Neutrophil (primary cell): ENCODE data around the gene TRPV3.
"Not testable (repeated sequence)": the region's sequence is repeated elsewhere in the genome, so short reads cannot be mapped to it uniquely, and the experiment has no call there.

Source experiments
- H3K27ac ChIP-seq: fragments of 200-600 bp; sonication (generic); 2 replicates; pipeline ENCODE4 v1.5.1; 2016; ENCODE audit warnings: mild to moderate bottlenecking, moderate library complexity
- H3K27me3 ChIP-seq: fragments of 200-600 bp; sonication (generic); 2 replicates; pipeline ENCODE4 v1.6.0; 2016; ENCODE audit warnings: mild to moderate bottlenecking
- H3K36me3 ChIP-seq: fragments of 200-600 bp; sonication (generic); 2 replicates; pipeline ENCODE4 v1.5.1; 2017
- H3K4me1 ChIP-seq, 2 experiments: fragments of 200-600 bp in 1 of 2; sonication (generic) in 1 of 2; 1 replicate in 1 of 2; 2 replicates in 1 of 2; pipeline versions ENCODE4 v1.5.1 to v1.6.1; 2013 to 2016; ENCODE audit warnings: low read depth in 1 of 2, low read length in 1 of 2, mild to moderate bottlenecking in 1 of 2, moderate library complexity in 1 of 2; ENCODE audit not compliant: control insufficient read depth in 1 of 2, insufficient read depth in 1 of 2
- H3K4me3 ChIP-seq, 2 experiments: fragments of 200-600 bp in 1 of 2; sonication (generic) in 1 of 2; 1 replicate in 1 of 2; 2 replicates in 1 of 2; pipeline ENCODE4 v1.5.1; 2013 to 2016; ENCODE audit warnings: low read depth in 1 of 2, low read length in 1 of 2, mild to moderate bottlenecking in 1 of 2, moderate library complexity in 1 of 2
- H3K9me3 ChIP-seq: fragments of 200-600 bp; sonication (generic); 2 replicates; pipeline ENCODE4 v1.5.1; 2016
- TF ChIP-seq, protein P1 (sequence below): fragments of 200-600 bp; sonication (generic); IDR thresholded peaks from 2 replicates; pipeline ENCODE4 v1.5.1; 2016; ENCODE audit warnings: antibody characterized with exemption

TRPV3 gene

DNA sequence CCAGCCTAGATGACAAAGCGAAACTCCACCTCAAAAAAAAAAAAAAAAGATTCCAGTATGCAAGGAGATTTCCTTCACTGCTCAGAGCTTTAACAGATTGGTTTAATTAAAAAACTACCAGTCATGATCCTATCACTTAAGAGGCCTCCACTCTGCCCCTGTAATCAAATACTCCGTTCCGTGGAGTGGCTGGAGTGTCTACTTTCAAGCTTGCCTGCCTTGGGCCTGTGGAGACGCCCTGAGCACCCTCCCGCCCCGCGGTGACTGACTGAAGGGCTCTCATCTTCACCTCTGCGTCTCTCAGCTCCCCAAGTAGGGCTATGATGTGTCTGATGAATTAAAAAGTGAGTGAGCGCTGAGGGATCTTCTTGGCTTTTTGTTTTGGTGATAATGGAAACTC is 25.3 kb upstream of the TRPV3 start:
- Histone ChIP-seq H3K9me3 (no peaks in the 10 kb centered on the region), H3K36me3 (peaks cover 34% of the 10 kb centered on the region), H3K27me3 (no peaks in the 10 kb centered on the region), H3K4me1 (no peaks in the 10 kb centered on the region), H3K4me3 (no peak overlapping the region), H3K27ac (no peak overlapping the region)
- TF ChIP-seq, protein P1, sequence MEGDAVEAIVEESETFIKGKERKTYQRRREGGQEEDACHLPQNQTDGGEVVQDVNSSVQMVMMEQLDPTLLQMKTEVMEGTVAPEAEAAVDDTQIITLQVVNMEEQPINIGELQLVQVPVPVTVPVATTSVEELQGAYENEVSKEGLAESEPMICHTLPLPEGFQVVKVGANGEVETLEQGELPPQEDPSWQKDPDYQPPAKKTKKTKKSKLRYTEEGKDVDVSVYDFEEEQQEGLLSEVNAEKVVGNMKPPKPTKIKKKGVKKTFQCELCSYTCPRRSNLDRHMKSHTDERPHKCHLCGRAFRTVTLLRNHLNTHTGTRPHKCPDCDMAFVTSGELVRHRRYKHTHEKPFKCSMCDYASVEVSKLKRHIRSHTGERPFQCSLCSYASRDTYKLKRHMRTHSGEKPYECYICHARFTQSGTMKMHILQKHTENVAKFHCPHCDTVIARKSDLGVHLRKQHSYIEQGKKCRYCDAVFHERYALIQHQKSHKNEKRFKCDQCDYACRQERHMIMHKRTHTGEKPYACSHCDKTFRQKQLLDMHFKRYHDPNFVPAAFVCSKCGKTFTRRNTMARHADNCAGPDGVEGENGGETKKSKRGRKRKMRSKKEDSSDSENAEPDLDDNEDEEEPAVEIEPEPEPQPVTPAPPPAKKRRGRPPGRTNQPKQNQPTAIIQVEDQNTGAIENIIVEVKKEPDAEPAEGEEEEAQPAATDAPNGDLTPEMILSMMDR: no peak

DNA sequence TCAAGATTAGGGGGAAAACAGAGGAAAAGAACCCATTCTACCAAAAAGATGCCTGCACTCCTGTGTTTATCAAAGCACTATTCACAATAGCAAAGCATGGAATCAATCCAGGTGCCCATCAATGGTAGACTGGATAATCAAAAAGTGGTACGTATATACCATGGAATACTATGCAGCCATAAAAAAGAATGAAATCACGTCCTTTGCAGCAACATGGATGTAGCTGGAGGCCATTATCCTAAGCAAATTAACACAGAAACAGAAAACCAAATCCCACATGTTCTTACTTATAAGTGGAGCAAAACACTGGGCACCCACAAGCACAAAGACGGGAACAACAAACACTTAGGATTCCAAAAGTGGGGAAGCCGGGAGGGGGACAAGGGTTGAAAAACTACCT is 21.1 kb upstream of the TRPV3 start:
- H3K4me3 ChIP-seq, H3K27me3 ChIP-seq, H3K9me3 ChIP-seq, H3K27ac ChIP-seq, H3K4me1 ChIP-seq: not testable (repeated sequence)
- peaks cover 18% of the 10 kb centered on the region for H3K36me3 ChIP-seq

DNA sequence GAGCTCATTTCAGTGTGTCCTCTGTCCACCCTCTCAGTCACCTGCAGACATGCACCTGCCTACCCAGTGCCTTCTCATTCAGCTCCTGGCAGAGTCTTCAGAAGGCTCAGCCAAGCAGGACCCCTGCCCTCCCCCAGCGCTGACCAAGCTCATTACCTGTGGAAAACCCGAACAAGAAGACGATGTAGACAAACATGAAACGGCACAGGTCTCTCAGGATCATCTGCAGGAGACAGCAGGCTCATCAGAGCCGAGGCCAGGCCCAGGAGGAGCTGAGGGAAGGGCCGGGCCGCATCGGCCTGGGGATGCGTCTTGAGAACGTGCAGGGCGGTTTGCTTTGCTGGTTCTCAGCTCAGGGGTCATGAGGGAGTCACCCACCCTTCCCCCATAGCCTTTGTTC is 19.4 kb upstream of the TRPV3 start:
- Histone ChIP-seq H3K36me3 (peaks cover 28% of the 10 kb centered on the region), H3K9me3 (no peaks in the 10 kb centered on the region)
- TF ChIP-seq, protein P1: no peak

DNA sequence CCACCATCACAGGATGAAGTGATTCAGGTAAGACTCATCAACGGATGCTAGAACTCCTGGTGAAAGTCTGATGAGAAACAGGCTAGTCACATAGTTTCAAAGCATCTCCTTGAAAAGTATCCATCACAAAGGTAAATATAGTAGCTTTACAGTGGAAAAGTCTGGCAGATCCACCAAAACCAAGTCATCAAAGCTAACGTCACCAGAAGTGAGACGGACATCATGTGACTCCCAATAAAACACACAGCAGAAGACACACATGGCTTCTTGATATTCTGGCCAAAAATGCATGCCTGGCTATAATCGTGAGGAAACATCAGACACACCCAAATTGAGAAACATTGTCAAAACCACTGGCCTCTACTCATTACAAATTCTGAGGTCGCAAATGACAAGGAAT is 17.9 kb upstream of the TRPV3 start:
- H3K27ac ChIP-seq: no peak overlapping the region
- TF ChIP-seq, protein P1: no peak
- no peak overlapping the region for H3K4me3 ChIP-seq
- peaks cover 0 to 6% of the 10 kb centered on the region in 2 experiments for H3K4me1 ChIP-seq
- no peaks in the 10 kb centered on the region for H3K27me3 ChIP-seq
- peaks cover 39% of the 10 kb centered on the region for H3K36me3 ChIP-seq
- no peaks in the 10 kb centered on the region for H3K9me3 ChIP-seq

More for the DNA sequence above, 19.4 kb upstream of the TRPV3 start:
- H3K27ac ChIP-seq: no peak overlapping the region
- no peak overlapping the region for H3K4me3 ChIP-seq
- no peaks in the 10 kb centered on the region for H3K27me3 ChIP-seq
- peaks cover 0 to 6% of the 10 kb centered on the region in 2 experiments for H3K4me1 ChIP-seq

DNA sequence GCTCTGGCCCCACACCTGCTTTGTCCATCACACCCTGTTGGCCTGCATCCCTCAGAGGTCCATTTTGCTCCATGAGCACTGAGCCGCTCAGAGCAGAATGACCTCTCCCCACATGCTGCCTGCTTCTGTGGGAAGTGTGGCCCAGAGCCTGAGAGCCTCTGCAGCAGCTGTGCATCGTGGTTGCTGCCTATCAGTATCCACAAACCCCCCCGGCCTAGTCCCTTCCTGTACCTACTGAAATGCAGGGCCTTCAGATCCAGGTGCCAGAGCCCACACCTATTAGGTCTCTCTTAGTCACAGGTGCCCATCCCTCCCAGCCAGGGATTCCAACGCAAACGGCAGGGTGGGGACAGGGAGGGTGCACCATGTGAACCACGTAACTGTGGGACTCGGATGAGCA is 16.6 kb upstream of the TRPV3 start:
- no peaks in the 10 kb centered on the region for H3K9me3 ChIP-seq
- no peaks in the 10 kb centered on the region for H3K27me3 ChIP-seq
- H3K4me1 ChIP-seq: peaks cover 0 to 6% of the 10 kb centered on the region in 2 experiments
- no peak overlapping the region for H3K27ac ChIP-seq
- peaks cover 27% of the 10 kb centered on the region for H3K36me3 ChIP-seq
- TF ChIP-seq, protein P1: no peak
- no peak overlapping the region for H3K4me3 ChIP-seq

DNA sequence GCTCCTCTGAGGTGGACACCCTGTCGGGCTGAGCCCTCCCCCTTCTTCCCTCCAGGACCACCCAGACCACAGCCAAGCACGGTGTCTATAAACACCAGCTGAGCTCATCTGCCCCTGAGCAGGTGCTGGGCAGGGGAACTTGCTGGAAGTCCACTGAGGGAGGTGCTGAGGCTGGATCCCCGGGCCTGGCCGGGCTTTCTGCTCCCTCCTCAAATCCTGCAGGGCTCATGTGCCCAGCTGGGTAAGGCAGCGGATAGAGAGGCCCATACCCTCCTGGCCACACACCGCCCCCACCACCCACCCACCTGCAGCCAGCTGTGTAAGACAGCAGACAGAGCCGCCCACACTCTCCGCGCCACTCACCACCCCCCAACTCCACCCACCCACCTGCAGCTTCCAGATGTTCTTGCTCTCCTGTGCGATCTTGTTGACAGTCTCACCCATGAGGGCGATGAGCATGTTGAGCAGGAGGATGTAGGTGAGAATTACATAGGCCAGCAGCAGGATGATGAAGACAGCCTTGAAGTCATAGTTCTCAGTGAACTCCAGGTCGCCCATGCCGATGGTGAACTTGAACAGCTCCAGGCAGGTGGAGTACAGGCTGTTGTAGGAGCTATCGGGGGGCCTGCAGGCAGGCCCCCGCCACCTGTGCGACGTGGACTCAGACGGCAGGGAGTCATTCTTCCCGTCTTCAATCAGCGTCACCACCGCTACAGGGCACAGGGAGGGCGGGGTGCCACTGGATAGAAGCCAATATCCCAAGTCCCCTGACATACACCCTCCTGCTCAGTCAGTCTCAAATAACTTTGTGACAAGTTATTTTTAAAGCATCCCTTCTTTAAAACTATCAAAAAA is 15.9 kb upstream of the TRPV3 start:
- H3K36me3 ChIP-seq: peaks cover 27% of the 10 kb centered on the region
- H3K4me3 ChIP-seq: no peak overlapping the region
- H3K27me3 ChIP-seq: no peaks in the 10 kb centered on the region
- H3K4me1 ChIP-seq: peaks cover 0 to 6% of the 10 kb centered on the region in 2 experiments
- TF ChIP-seq, protein P1: no peak
- H3K9me3 ChIP-seq: no peaks in the 10 kb centered on the region
- H3K27ac ChIP-seq: no peak overlapping the region
